HG03196 (cell line): ENCODE measurements around the gene WBP2NL.

Source experiments
- ATAC-seq: cut with Tn5 transposase; IDR thresholded peaks from one replicate; pipeline ENCODE4 v1.9.1; 2021; ENCODE audit not compliant: unreplicated experiment

Gene WBP2NL

GRCh38 chr22:42025421-42025820, 26.8 kb downstream of the WBP2NL start:
- ATAC-seq = no peak

GRCh38 chr22:42026705-42027104, 28.1 kb downstream of the WBP2NL start:
- ATAC-seq = no peak

GRCh38 chr22:42033263-42034181, 34.9 kb downstream of the WBP2NL start:
- no peak for ATAC-seq

- ATAC-seq = no peak
Measured at GRCh38 chr22:42035256-42035655, 36.7 kb downstream of the WBP2NL start.

GRCh38 chr22:42039271-42039670, 40.7 kb downstream of the WBP2NL start:
- no peak for ATAC-seq

- ATAC-seq = no peak
Measured at GRCh38 chr22:42041784-42042183, 43.2 kb downstream of the WBP2NL start.

- no peak for ATAC-seq
Measured at GRCh38 chr22:42050641-42051180, 52.1 kb downstream of the WBP2NL start.

- no peak for ATAC-seq
Measured at GRCh38 chr22:42052765-42053164, 54.2 kb downstream of the WBP2NL start.

GRCh38 chr22:42056757-42057511, 58.3 kb downstream of the WBP2NL start:
- ATAC-seq = no peak

GRCh38 chr22:42060489-42060888, 61.9 kb downstream of the WBP2NL start:
- ATAC-seq = no peak

- no peak for ATAC-seq
Measured at GRCh38 chr22:42061041-42061440, 62.5 kb downstream of the WBP2NL start.

GRCh38 chr22:42062506-42063170, 64.0 kb downstream of the WBP2NL start:
- ATAC-seq = no peak

- no peak for ATAC-seq
Measured at GRCh38 chr22:42064629-42065028, 66.0 kb downstream of the WBP2NL start.

- ATAC-seq = no peak
Measured at GRCh38 chr22:42065438-42066125, 67.0 kb downstream of the WBP2NL start.

- no peak for ATAC-seq
Measured at GRCh38 chr22:42066126-42066761, 67.7 kb downstream of the WBP2NL start.

GRCh38 chr22:42066937-42067336, 68.3 kb downstream of the WBP2NL start:
- ATAC-seq = no peak

- ATAC-seq = no peak
Measured at GRCh38 chr22:42067671-42068251, 69.2 kb downstream of the WBP2NL start.

- no peak for ATAC-seq
Measured at GRCh38 chr22:42068291-42068690, 69.7 kb downstream of the WBP2NL start.

GRCh38 chr22:42069801-42070516, 71.4 kb downstream of the WBP2NL start:
- ATAC-seq = no peak
